Keratinocyte (primary cell): Measurements from ENCODE around the gene DSG2. TPM values are rescaled to one million over a fixed set of nuclear protein-coding genes. Genes with fewer than 3 reads are reported as not detected.
A peak's percentile ranks its signal among the peaks of the same experiment; 100 is the strongest.

Experiments used
- DNase-seq: peaks from one replicate; pipeline ENCODE4 v3.0.0-alpha.2; 2011; ENCODE audit warnings: low read depth, missing footprints, low spot score
- FAIRE-seq: peaks from 2 replicates; lab custom pipeline; 2011; peaks lifted over from hg19 to GRCh38; lab: Jason Lieb, UNC
- H2AFZ ChIP-seq: 2 replicates; pipeline ENCODE4 v1.6.0; 2012; ENCODE audit warnings: low read length, control low read depth, inconsistent platforms; ENCODE audit not compliant: control insufficient read depth
- H3K27ac ChIP-seq: 2 replicates; pipeline ENCODE4 v1.5.1; 2011; ENCODE audit warnings: low read length; ENCODE audit not compliant: control insufficient read depth, insufficient read depth
- H3K27me3 ChIP-seq: 3 replicates; pipeline ENCODE4 v1.6.0; 2011; ENCODE audit warnings: low read length; ENCODE audit not compliant: control insufficient read depth, insufficient read depth; ENCODE audit errors: extremely low read depth
- H3K36me3 ChIP-seq, 2 experiments: 2 replicates in 1 of 2; 3 replicates in 1 of 2; pipeline ENCODE4 v1.5.1; 2011; ENCODE audit warnings: low read length in 2 of 2, mild to moderate bottlenecking in 1 of 2; ENCODE audit not compliant: control insufficient read depth in 2 of 2, insufficient read depth in 2 of 2; ENCODE audit errors: extremely low read depth in 1 of 2
- H3K4me1 ChIP-seq: 3 replicates; pipeline ENCODE4 v1.5.1; 2011; ENCODE audit warnings: low read length; ENCODE audit not compliant: control insufficient read depth, insufficient read depth; ENCODE audit errors: extremely low read depth
- H3K4me2 ChIP-seq: 3 replicates; pipeline ENCODE4 v1.6.0; 2011; ENCODE audit warnings: low read depth, low read length; ENCODE audit not compliant: control insufficient read depth, insufficient read depth; ENCODE audit errors: extremely low read depth
- H3K4me3 ChIP-seq, 3 experiments: fragments of 200-600 bp in 1 of 3; sonication (generic) in 1 of 3; 2 replicates in 2 of 3; 3 replicates in 1 of 3; pipeline ENCODE4 v1.5.1; 2011 to 2016; ENCODE audit warnings: low read length in 3 of 3, mild to moderate bottlenecking in 3 of 3, control low read depth in 2 of 3, inconsistent platforms in 1 of 3, low read depth in 1 of 3, mixed read lengths in 1 of 3, mixed run types in 1 of 3, moderate library complexity in 1 of 3; ENCODE audit not compliant: control insufficient read depth in 2 of 3, insufficient read depth in 2 of 3; ENCODE audit errors: extremely low read depth in 1 of 3
- H3K79me2 ChIP-seq: 2 replicates; pipeline ENCODE4 v1.6.0; 2012; ENCODE audit warnings: low read length; ENCODE audit not compliant: control insufficient read depth, insufficient read depth
- H3K9ac ChIP-seq: 3 replicates; pipeline ENCODE4 v1.6.0; 2011; ENCODE audit warnings: low read length; ENCODE audit not compliant: control insufficient read depth, insufficient read depth; ENCODE audit errors: extremely low read depth
- H3K9me1 ChIP-seq: 3 replicates; pipeline ENCODE4 v1.6.0; 2011; ENCODE audit warnings: low read length; ENCODE audit not compliant: control insufficient read depth, insufficient read depth; ENCODE audit errors: extremely low read depth
- H3K9me3 ChIP-seq: 2 replicates; pipeline ENCODE4 v1.5.1; 2012; ENCODE audit warnings: low read depth, low read length; ENCODE audit not compliant: control insufficient read depth
- H4K20me1 ChIP-seq: 3 replicates; pipeline ENCODE4 v1.6.0; 2011; ENCODE audit warnings: low read length; ENCODE audit not compliant: control insufficient read depth, insufficient read depth; ENCODE audit errors: extremely low read depth
- EZH2 ChIP-seq: IDR thresholded peaks from one replicate; pipeline ENCODE4 v1.6.1; 2012; ENCODE audit warnings: inconsistent platforms, mild to moderate bottlenecking, low read length, moderate library complexity
- dilution Hi-C: fragments of 300-500 bp; cut with MboI; formaldehyde crosslinking; loops from one replicate; pipeline ENCODE4 v1.7.0; 2020; ENCODE audit warnings: low sequenced_read_pairs; ENCODE audit not compliant: extremely low pct_ligation_motif_present
- polyA plus RNA-seq, 5 experiments: library from polyadenylated mRNA; depleted of rRNA in 3 of 5; stranded (reverse) in 3 of 5; stranded (forward) in 1 of 5; unstranded in 1 of 5; fragments of >200 nt; gene quantifications; 1 replicate in 1 of 5; 2 replicates in 3 of 5; 3 replicates in 1 of 5; pipeline versions ENCODE4 v1.2.1 to v1.2.3, GENCODE V29; 2011 to 2012; ENCODE audit warnings: missing spikeins in 2 of 5, low read depth in 1 of 5, low replicate concordance in 1 of 5
- TF ChIP-seq, protein P1 (sequence below), 3 experiments: IDR thresholded peaks in 1 of 3; conservative IDR thresholded peaks in 1 of 3; optimal IDR thresholded peaks in 1 of 3; 2 replicates in 2 of 3; 3 replicates in 1 of 3; pipeline versions ENCODE3 to v1.5.1; 2011; ENCODE audit warnings: low read length in 3 of 3, mild to moderate bottlenecking in 3 of 3, moderate library complexity in 2 of 3, control low read depth in 1 of 3, inconsistent platforms in 1 of 3; ENCODE audit not compliant: insufficient read depth in 2 of 3; ENCODE audit errors: extremely low read depth in 1 of 3

Gene DSG2
- polyA plus RNA-seq, 1 donor (not counting 4 experiments of a cell fraction or from before 2014, with no cell fraction given) = 140 TPM

DNA sequence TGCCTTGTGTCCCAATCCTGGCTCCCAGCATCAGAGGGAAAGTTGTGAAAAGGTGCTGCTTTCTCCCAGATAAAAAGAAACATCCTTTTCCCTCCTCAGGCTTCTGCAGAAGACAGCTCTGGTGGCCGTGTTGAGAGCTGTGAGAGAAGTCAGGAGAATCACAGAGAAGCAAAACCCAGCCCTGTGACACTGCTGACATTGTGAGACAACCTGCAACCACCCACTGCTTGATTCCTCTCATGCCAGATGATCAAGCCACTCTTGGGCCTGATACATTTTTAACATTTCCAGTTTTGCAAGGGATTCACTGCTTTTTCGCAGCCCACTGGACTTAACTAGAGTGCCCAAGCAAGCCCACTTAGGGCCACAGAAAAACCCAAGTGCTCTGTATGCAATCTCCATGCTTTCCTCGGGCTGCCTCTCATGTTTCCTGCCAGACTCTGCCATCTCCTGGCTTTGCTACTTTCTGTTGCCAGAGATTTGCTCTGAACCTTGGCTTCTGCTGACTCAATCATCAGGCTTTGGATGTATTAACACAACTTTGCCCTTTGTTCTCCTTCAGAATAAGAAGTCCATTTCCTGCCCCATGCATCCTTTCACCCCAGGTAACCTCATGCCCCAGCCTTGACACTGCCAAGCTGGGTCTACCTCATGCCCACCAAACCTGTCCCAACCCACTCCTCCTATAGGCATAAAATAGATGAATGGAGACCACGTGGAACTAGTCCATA, 68.8 kb downstream of the DSG2 start:
- no peak for TF ChIP-seq EZH2
- TF ChIP-seq, protein P1, sequence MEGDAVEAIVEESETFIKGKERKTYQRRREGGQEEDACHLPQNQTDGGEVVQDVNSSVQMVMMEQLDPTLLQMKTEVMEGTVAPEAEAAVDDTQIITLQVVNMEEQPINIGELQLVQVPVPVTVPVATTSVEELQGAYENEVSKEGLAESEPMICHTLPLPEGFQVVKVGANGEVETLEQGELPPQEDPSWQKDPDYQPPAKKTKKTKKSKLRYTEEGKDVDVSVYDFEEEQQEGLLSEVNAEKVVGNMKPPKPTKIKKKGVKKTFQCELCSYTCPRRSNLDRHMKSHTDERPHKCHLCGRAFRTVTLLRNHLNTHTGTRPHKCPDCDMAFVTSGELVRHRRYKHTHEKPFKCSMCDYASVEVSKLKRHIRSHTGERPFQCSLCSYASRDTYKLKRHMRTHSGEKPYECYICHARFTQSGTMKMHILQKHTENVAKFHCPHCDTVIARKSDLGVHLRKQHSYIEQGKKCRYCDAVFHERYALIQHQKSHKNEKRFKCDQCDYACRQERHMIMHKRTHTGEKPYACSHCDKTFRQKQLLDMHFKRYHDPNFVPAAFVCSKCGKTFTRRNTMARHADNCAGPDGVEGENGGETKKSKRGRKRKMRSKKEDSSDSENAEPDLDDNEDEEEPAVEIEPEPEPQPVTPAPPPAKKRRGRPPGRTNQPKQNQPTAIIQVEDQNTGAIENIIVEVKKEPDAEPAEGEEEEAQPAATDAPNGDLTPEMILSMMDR (optimal IDR thresholded peaks at IDR 0.05 in 1 of 3, IDR thresholded peaks at IDR 0.05 in 1 of 3, conservative IDR thresholded peaks at IDR 0.05 in 1 of 3; ENCODE audit: extremely low read depth in 1 of 3, insufficient read depth in 2 of 3, low read length in 3 of 3) = no peak
- peaks cover 3% of the 10 kb centered on the region for H3K27me3 ChIP-seq
- no peak overlapping the region for H3K4me2 ChIP-seq
- no peak for FAIRE-seq
- no peak overlapping the region for H3K4me3 ChIP-seq
- no peaks in the 10 kb centered on the region for H3K36me3 ChIP-seq
- no peak for DNase-seq
- no peaks in the 10 kb centered on the region for H3K9me1 ChIP-seq
- H3K27ac ChIP-seq = no peak overlapping the region
- H3K9me3 ChIP-seq = no peaks in the 10 kb centered on the region
- no peaks in the 10 kb centered on the region for H3K4me1 ChIP-seq
- dilution Hi-C loops = no loop called here
- H3K79me2 ChIP-seq = no peaks in the 10 kb centered on the region
- no peak overlapping the region for H3K9ac ChIP-seq
- no peaks in the 10 kb centered on the region for H4K20me1 ChIP-seq
- no peak overlapping the region for H2AFZ ChIP-seq

DNA sequence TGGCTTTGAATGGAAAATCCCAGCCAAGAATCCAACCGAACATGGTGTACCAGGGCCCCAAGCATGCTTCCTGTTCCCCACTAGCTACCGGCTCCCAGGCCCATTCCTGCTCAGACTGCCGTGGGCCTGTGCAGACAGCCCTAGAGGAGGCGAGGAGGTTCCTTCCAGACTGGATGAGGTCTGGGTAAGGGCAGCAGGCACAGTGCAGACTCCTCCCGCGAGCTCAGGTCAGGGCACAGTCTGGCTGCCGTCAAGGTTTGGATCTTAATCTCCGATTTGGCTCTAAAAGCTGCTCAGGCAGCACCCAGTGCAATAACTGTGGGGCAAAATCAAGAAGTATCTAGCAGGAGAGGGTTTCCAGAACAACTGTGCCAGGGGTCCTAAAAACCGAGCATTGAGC, 74.4 kb downstream of the DSG2 start:
- no peaks in the 10 kb centered on the region for H3K4me1 ChIP-seq
- dilution Hi-C loops = no loop called here

More for the DNA sequence above, 74.4 kb downstream of the DSG2 start:
- Histone ChIP-seq H3K9me1 (no peaks in the 10 kb centered on the region), H3K4me2 (no peak overlapping the region), H3K27ac (no peak overlapping the region), H3K79me2 (no peaks in the 10 kb centered on the region), H3K27me3 (no peaks in the 10 kb centered on the region), H4K20me1 (no peaks in the 10 kb centered on the region), H3K36me3 (no peaks in the 10 kb centered on the region), H3K9ac (no peak overlapping the region), H2AFZ (peak overlapping the region; percentile 81), H3K4me3 (no peak overlapping the region), H3K9me3 (no peaks in the 10 kb centered on the region)
- DNase-seq = no peak
- FAIRE-seq = no peak
- TF ChIP-seq EZH2 = no peak
- TF ChIP-seq, protein P1 (optimal IDR thresholded peaks at IDR 0.05 in 1 of 3, IDR thresholded peaks at IDR 0.05 in 1 of 3, conservative IDR thresholded peaks at IDR 0.05 in 1 of 3; ENCODE audit: extremely low read depth in 1 of 3, insufficient read depth in 2 of 3, low read length in 3 of 3) = no peak
